ENCODE measurements around the gene NCMAP.

GRCh38 chr1:24535021-24535424 is 20.9 kb upstream of the NCMAP start:
- no peak for TF ChIP-seq POLR2A (IDR thresholded peaks at IDR 0.05; ENCODE audit: extremely low read depth, insufficient read length)
- no peak for TF ChIP-seq MYC (IDR thresholded peaks at IDR 0.05; ENCODE audit: low read depth, low read length)
- TF ChIP-seq CTCF (IDR thresholded peaks at IDR 0.05; ENCODE audit: low read depth, low read length) = no peak
- no peak for TF ChIP-seq MAX (IDR thresholded peaks at IDR 0.05; ENCODE audit: low read depth, low read length)

All from NB4 (cell line).